ENCODE data around the gene FREM1. TPM values are rescaled to one million over a fixed set of nuclear protein-coding genes. Genes with fewer than 3 reads are reported as not detected.

Gene FREM1
- total and polyA plus RNA-seq, 2 experiments from 2014 or later: 0.78 to 3.1 TPM

GRCh38 chr9:14788846-14789245 is 121.4 kb downstream of the FREM1 start:
- Mint-ChIP-seq H3K4me3 (no peak overlapping the region), H3K27me3 (ENCODE audit: insufficient read depth, low read depth, poor library complexity) (peaks cover 2% of the 10 kb centered on the region), H3K36me3 (ENCODE audit: low read depth) (no peaks in the 10 kb centered on the region), H3K4me1 (no peaks in the 10 kb centered on the region; the same call in 2 of the 3 replicates), H3K9me3 (no peaks in the 10 kb centered on the region), H3K27ac (no peak overlapping the region)
- no peak for ATAC-seq
- H3K9me2 ChIP-seq (ENCODE audit: insufficient read depth): no peaks in the 10 kb centered on the region
- H3K79me2 ChIP-seq (replicated peaks; ENCODE audit: insufficient read depth): no peaks in the 10 kb centered on the region
- no peaks in the 10 kb centered on the region for H3K27me3 ChIP-seq (ENCODE audit: insufficient read depth)
- no peaks in the 10 kb centered on the region for H3K4me1 ChIP-seq (ENCODE audit: insufficient read depth)
- H2AFZ ChIP-seq: no peak overlapping the region
- no peak overlapping the region for H3K27ac ChIP-seq (ENCODE audit: low read depth)
- H3K4me3 ChIP-seq: no peak overlapping the region
- DNase-seq (ENCODE audit: low spot score): no peak
- H3K4me2 ChIP-seq: no peak overlapping the region
- no peaks in the 10 kb centered on the region for H3F3A ChIP-seq (replicated peaks; ENCODE audit: low read depth)
- no peaks in the 10 kb centered on the region for H3K36me3 ChIP-seq (ENCODE audit: insufficient read depth)
- H4K20me1 ChIP-seq (replicated peaks; ENCODE audit: insufficient read depth): no peaks in the 10 kb centered on the region
- TF ChIP-seq ZNF331 (CRISPR knock-in tag; IDR thresholded peaks at IDR 0.05; ENCODE audit: low read depth) (no peak), ZNF114 (CRISPR knock-in tag; IDR thresholded peaks at IDR 0.05) (no peak), POLR2AphosphoS5 (IDR thresholded peaks at IDR 0.05; ENCODE audit: low read depth) (no peak), STAT1 (IDR thresholded peaks at IDR 0.05; ENCODE audit: unreplicated experiment) (no peak), CREB1 (CRISPR knock-in tag; IDR thresholded peaks at IDR 0.05; ENCODE audit: low read depth) (no peak), EZH2 (IDR thresholded peaks at IDR 0.05; ENCODE audit: low read depth, unreplicated experiment) (no peak), NANOG (IDR thresholded peaks at IDR 0.05; ENCODE audit: borderline replicate concordance) (no peak), CTCF (conservative IDR thresholded peaks at IDR 0.05; ENCODE audit: low read depth in 2 of 2) (no peak), EZH2phosphoT487 (IDR thresholded peaks at IDR 0.05; ENCODE audit: unreplicated experiment) (no peak)
- TF ChIP-seq, protein P1, sequence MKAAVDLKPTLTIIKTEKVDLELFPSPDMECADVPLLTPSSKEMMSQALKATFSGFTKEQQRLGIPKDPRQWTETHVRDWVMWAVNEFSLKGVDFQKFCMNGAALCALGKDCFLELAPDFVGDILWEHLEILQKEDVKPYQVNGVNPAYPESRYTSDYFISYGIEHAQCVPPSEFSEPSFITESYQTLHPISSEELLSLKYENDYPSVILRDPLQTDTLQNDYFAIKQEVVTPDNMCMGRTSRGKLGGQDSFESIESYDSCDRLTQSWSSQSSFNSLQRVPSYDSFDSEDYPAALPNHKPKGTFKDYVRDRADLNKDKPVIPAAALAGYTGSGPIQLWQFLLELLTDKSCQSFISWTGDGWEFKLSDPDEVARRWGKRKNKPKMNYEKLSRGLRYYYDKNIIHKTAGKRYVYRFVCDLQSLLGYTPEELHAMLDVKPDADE (IDR thresholded peaks at IDR 0.05): no peak
- TF ChIP-seq, protein P2, sequence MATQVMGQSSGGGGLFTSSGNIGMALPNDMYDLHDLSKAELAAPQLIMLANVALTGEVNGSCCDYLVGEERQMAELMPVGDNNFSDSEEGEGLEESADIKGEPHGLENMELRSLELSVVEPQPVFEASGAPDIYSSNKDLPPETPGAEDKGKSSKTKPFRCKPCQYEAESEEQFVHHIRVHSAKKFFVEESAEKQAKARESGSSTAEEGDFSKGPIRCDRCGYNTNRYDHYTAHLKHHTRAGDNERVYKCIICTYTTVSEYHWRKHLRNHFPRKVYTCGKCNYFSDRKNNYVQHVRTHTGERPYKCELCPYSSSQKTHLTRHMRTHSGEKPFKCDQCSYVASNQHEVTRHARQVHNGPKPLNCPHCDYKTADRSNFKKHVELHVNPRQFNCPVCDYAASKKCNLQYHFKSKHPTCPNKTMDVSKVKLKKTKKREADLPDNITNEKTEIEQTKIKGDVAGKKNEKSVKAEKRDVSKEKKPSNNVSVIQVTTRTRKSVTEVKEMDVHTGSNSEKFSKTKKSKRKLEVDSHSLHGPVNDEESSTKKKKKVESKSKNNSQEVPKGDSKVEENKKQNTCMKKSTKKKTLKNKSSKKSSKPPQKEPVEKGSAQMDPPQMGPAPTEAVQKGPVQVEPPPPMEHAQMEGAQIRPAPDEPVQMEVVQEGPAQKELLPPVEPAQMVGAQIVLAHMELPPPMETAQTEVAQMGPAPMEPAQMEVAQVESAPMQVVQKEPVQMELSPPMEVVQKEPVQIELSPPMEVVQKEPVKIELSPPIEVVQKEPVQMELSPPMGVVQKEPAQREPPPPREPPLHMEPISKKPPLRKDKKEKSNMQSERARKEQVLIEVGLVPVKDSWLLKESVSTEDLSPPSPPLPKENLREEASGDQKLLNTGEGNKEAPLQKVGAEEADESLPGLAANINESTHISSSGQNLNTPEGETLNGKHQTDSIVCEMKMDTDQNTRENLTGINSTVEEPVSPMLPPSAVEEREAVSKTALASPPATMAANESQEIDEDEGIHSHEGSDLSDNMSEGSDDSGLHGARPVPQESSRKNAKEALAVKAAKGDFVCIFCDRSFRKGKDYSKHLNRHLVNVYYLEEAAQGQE (IDR thresholded peaks at IDR 0.05; ENCODE audit: unreplicated experiment): no peak
